NCI-H2227 treated with DMSO at 0.1 percent for 48 hours (cell line): Measurements from ENCODE around the gene LHB.

Experiments
- DNase-seq: peaks from one replicate; lab custom pipeline; 2025; lab: John Stamatoyannopoulos, UW

The LHB gene

GRCh38 chr19:48975947-48976847, 40.7 kb downstream of the LHB start:
- DNase-seq = peak; percentile 12

GRCh38 chr19:48970923-48971395, 45.9 kb downstream of the LHB start:
- DNase-seq = no peak

GRCh38 chr19:48970139-48970766, 46.6 kb downstream of the LHB start:
- no peak for DNase-seq

GRCh38 chr19:48969276-48970138, 47.4 kb downstream of the LHB start:
- DNase-seq = no peak

- DNase-seq = no peak
Observed at GRCh38 chr19:48968813-48969218, 48.1 kb downstream of the LHB start.

GRCh38 chr19:48968179-48968661, 48.7 kb downstream of the LHB start:
- DNase-seq = no peak

GRCh38 chr19:48967346-48968178, 49.3 kb downstream of the LHB start:
- no peak for DNase-seq

GRCh38 chr19:48966541-48967345, 50.1 kb downstream of the LHB start:
- DNase-seq = no peak
